Gastroesophageal sphincter (tissue), 4 donors: ENCODE data around the gene LHX3. TPM values are rescaled to one million over a fixed set of nuclear protein-coding genes. Genes with fewer than 3 reads are reported as not detected.

ENCODE experiments used
- ATAC-seq: fragments of 150-250 bp; one replicate; pipeline ENCODE4 v1.9.1; 2016; ENCODE audit warnings: mild to moderate bottlenecking, moderate library complexity
- H3K27ac ChIP-seq, 4 donors: fragments of 200-600 bp; sonication (generic) in 3 of 4; 1 replicate in 3 of 4; 2 replicates in 1 of 4; pipeline ENCODE4 v1.5.1; 2016 to 2019
- H3K27me3 ChIP-seq: fragments of 200-600 bp; sonication (generic); one replicate; pipeline ENCODE4 v1.5.1; 2019
- H3K36me3 ChIP-seq, 2 donors: fragments of 200-600 bp; sonication (generic); one replicate each; pipeline ENCODE4 v1.5.1; 2019; ENCODE audit warnings: control low read depth in 1 of 2
- H3K4me1 ChIP-seq, 3 donors: fragments of 200-600 bp; sonication (generic); 1 replicate in 2 of 3; 2 replicates in 1 of 3; pipeline ENCODE4 v1.5.1; 2016 to 2019; ENCODE audit warnings: control low read depth in 2 of 3
- H3K4me3 ChIP-seq, 2 donors: fragments of 200-600 bp; sonication (generic); one replicate each; pipeline ENCODE4 v1.5.1; 2019; ENCODE audit warnings: mild to moderate bottlenecking in 1 of 2, moderate library complexity in 1 of 2
- H3K9me3 ChIP-seq, 3 donors: fragments of 200-600 bp; sonication (generic); one replicate each; pipeline ENCODE4 v1.5.1; 2017 to 2019; ENCODE audit warnings: control low read depth in 2 of 3
- EP300 ChIP-seq: sonication (generic); formaldehyde crosslinking; IDR thresholded peaks from one replicate; pipeline ENCODE4 v1.6.1; 2017; ENCODE audit warnings: antibody characterized with exemption, mild to moderate bottlenecking
- POLR2A ChIP-seq, 2 donors: fragments of 450-650 bp; IDR thresholded peaks; one replicate each; pipeline ENCODE4 v1.6.1; 2017; ENCODE audit warnings: antibody characterized with exemption in 2 of 2, mild to moderate bottlenecking in 2 of 2, moderate library complexity in 1 of 2
- POLR2AphosphoS5 ChIP-seq: sonication (generic); formaldehyde crosslinking; IDR thresholded peaks from one replicate; pipeline ENCODE4 v1.6.1; 2017; ENCODE audit warnings: antibody characterized with exemption
- WGBS, 2 donors: methylation state at CpG; one replicate each; pipeline ENCODE4 v1.1.5; 2018; ENCODE audit warnings: low coverage in 1 of 2; 5-methylcytosine and 5-hydroxymethylcytosine counted together
- total RNA-seq, 4 donors: library from RNA; depleted of rRNA; stranded (reverse); fragments of >200 nt; gene quantifications; one replicate each; pipeline ENCODE4 v1.1.0, GENCODE V29; 2016
- TF ChIP-seq, protein P1 (sequence below), 4 experiments: fragments of 200-600 bp in 2 of 4; fragments of 450-650 bp in 2 of 4; sonication (generic) in 1 of 4; IDR thresholded peaks; one replicate each; pipeline ENCODE4 v1.5.1; 2017 to 2019; ENCODE audit warnings: antibody characterized with exemption in 4 of 4, mild to moderate bottlenecking in 2 of 4, moderate library complexity in 2 of 4

The LHX3 gene
- total RNA-seq, 4 donors from 2014 or later, result not detected

DNA sequence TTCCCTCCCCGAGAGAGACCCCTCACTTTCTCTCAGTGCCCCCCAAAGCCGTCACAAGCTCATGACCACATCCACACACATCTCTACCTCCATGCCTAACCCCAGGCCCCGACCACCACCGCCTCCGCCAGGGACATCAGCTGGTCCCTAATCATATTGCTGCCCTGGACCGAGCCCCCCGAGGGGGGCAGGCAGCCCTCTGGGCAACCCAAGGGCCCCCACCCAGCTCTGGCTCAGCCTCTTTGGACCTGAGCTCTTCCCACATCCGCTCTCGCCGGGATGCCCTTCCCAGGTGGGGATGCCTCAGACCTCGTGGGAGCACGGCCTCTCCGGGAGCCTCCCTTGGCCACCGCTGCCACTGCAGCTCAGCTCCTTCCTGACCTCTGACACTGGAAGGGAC lies 18.5 kb downstream of the LHX3 start:
- 33 to 75% methylated on average over 1 to 5 of the region's 14 CpGs for WGBS, 2 donors
- Histone ChIP-seq H3K36me3 (no peaks in the 10 kb centered on the region), H3K9me3 (no peaks in the 10 kb centered on the region), H3K27me3 (peaks cover 88% of the 10 kb centered on the region), H3K27ac (no peak overlapping the region), H3K4me3 (no peak overlapping the region), H3K4me1 (no peaks in the 10 kb centered on the region)
- no peak for ATAC-seq
- TF ChIP-seq POLR2A (IDR thresholded peaks at IDR 0.05) (no peak), POLR2AphosphoS5 (no peak), EP300 (no peak)
- TF ChIP-seq, protein P1, sequence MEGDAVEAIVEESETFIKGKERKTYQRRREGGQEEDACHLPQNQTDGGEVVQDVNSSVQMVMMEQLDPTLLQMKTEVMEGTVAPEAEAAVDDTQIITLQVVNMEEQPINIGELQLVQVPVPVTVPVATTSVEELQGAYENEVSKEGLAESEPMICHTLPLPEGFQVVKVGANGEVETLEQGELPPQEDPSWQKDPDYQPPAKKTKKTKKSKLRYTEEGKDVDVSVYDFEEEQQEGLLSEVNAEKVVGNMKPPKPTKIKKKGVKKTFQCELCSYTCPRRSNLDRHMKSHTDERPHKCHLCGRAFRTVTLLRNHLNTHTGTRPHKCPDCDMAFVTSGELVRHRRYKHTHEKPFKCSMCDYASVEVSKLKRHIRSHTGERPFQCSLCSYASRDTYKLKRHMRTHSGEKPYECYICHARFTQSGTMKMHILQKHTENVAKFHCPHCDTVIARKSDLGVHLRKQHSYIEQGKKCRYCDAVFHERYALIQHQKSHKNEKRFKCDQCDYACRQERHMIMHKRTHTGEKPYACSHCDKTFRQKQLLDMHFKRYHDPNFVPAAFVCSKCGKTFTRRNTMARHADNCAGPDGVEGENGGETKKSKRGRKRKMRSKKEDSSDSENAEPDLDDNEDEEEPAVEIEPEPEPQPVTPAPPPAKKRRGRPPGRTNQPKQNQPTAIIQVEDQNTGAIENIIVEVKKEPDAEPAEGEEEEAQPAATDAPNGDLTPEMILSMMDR (IDR thresholded peaks at IDR 0.05), result no peak

DNA sequence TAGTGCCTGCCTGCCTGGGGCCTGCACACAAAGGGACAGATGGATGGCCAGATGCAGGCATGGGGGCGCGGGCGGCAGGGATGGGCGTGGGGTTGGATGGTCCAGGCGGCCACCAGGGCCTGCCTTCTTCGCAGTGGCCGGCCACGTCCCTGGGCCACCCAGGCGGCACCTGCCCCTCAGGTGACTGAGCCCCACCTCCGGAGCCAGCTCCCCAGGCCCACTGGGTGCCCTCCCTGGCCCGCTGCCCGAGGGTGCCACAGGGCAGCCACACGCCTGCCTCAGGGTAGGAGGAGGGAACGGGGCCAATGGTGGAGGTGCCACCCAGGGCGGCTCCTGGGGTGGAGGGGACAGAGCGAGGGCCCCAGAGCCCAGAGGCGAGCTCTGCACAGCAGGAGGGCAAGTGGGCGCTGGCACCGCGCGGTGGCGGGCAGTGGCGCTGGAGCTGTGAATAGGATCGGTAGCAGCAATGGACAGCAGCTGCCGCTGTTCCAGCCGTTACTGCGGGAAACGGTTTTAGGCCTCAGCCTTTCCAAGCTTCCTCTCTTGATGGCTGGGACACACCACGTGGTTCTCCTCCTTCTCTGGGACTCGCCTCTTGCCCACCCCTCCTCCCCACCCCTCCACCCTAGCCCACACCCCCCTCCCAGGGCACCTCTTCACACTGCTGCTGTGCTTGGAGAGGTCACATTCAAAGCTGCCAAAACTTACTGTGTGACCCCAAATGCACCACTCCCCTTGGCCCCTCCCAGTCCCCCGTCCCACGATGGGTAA lies 19.1 kb downstream of the LHX3 start:
- Histone ChIP-seq H3K36me3 (no peaks in the 10 kb centered on the region), H3K9me3 (no peaks in the 10 kb centered on the region), H3K27me3 (peaks cover 83% of the 10 kb centered on the region), H3K27ac (no peak overlapping the region), H3K4me3 (no peak overlapping the region), H3K4me1 (no peaks in the 10 kb centered on the region)
- TF ChIP-seq EP300, result no peak
- no peak for TF ChIP-seq POLR2A (IDR thresholded peaks at IDR 0.05)
- no peak for TF ChIP-seq POLR2AphosphoS5
- TF ChIP-seq, protein P1 (IDR thresholded peaks at IDR 0.05), result no peak
- ATAC-seq, result no peak
- WGBS, 2 donors, result 26 to 49% methylated on average over 5 to 7 of the region's 32 CpGs

DNA sequence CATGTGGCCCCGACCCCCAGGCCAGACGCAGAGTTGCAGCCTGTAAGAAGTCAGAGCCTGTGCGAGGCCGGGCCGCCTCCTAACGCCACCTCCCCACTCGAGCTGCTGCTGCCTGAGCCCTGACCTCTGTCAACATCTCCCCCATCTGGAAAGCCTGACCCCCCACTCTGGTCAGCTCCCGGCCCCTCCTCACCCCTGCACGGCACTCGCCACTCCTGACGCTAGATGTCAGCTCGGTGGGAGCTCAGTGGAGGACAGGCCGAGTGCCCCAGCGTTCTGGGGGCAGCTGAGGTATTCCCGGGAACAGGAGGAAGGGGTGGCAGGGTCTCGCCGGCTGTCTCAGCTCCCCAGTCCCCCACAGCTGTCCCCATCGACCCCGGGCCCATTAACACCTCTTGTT lies 19.9 kb downstream of the LHX3 start:
- Histone ChIP-seq H3K36me3 (no peaks in the 10 kb centered on the region), H3K9me3 (no peaks in the 10 kb centered on the region), H3K4me3 (no peak overlapping the region), H3K27me3 (peaks cover 80% of the 10 kb centered on the region), H3K27ac (no peak overlapping the region), H3K4me1 (no peaks in the 10 kb centered on the region)
- ATAC-seq, result no peak
- 7% methylated on average over 2 of the region's 19 CpGs; no CpG with 5 or more reads in 1 of the 2 donors for WGBS, 2 donors
- TF ChIP-seq POLR2A (IDR thresholded peaks at IDR 0.05) (no peak), EP300 (no peak), POLR2AphosphoS5 (no peak)
- TF ChIP-seq, protein P1 (IDR thresholded peaks at IDR 0.05), result no peak

DNA sequence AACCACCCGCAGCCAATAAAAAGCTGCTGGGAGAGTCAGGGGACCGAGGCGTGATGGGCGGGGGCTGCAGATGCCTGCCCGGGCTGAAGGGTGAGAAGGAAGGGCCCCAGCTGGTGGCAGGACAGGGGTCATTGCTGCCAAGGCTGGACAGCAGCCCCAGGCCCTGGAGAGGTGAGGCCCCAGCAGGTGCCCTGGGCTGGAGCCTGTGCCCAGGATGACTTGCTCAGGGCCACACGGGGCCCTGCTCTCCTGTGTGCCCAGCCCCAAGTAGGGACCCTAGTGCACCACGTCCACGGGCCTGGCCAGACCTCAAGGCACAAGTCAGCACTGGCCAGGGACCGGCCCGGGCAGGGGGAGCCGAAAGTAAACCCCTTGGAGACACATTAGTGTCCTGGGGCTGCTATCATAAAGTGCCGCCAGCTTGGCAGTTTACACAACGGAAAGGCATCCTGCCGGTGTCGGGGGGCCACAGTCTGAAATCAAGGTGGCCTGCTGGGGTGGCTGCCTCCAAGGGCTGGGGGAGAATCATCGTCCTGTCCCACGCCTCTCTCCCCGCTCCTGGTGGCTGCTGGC lies 22.0 kb downstream of the LHX3 start:
- no peaks in the 10 kb centered on the region for H3K4me1 ChIP-seq
- no peaks in the 10 kb centered on the region for H3K9me3 ChIP-seq
- no peak for ATAC-seq
- TF ChIP-seq POLR2AphosphoS5 (no peak), EP300 (no peak), POLR2A (IDR thresholded peaks at IDR 0.05) (no peak)
- TF ChIP-seq, protein P1 (IDR thresholded peaks at IDR 0.05), result no peak
- H3K36me3 ChIP-seq, result no peaks in the 10 kb centered on the region
- H3K27me3 ChIP-seq, result peaks cover 80% of the 10 kb centered on the region
- no peak overlapping the region for H3K4me3 ChIP-seq
- no peak overlapping the region for H3K27ac ChIP-seq
- 80% methylated on average over 1 of the region's 18 CpGs; no CpG with 5 or more reads in 1 of the 2 donors for WGBS, 2 donors

DNA sequence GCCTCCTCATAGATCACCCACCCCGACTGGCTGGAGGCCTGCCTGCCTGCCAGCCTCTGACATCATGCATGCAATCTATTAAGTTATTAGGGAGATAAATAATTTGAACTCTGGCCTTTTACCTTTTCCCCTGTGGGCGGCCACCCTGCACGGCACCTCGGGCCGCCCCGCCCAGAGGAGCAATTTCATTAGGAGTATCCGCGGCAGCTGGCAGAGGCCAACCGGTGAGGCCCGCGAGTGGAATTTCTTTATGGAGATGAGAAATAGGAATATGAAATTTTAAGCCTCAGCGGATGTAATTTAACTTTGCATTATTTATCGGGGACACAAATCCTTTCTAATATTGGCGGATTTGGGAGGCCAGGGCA lies 22.5 kb downstream of the LHX3 start:
- H3K27me3 ChIP-seq, result peaks cover 80% of the 10 kb centered on the region
- no peak overlapping the region for H3K27ac ChIP-seq
- no peaks in the 10 kb centered on the region for H3K4me1 ChIP-seq
- TF ChIP-seq POLR2A (IDR thresholded peaks at IDR 0.05) (no peak), EP300 (no peak)
- TF ChIP-seq, protein P1 (IDR thresholded peaks at IDR 0.05), result no peak
- H3K4me3 ChIP-seq, result no peak overlapping the region
- 63 to 66% methylated on average over 7 to 9 of the region's 14 CpGs for WGBS, 2 donors
- ATAC-seq, result no peak
- H3K36me3 ChIP-seq, result no peaks in the 10 kb centered on the region
- no peaks in the 10 kb centered on the region for H3K9me3 ChIP-seq
